Smooth muscle cell (in vitro differentiated cells): ENCODE results near the gene RGS13. TPM values are rescaled to one million over a fixed set of nuclear protein-coding genes. Genes with fewer than 3 reads are reported as not detected.

Source experiments
- DNase-seq: peaks from one replicate; lab custom pipeline; 2025; ENCODE audit not compliant: unreplicated experiment; lab: John Stamatoyannopoulos, UW
- H2AFZ ChIP-seq: fragments of 200-600 bp; sonication (generic); 2 replicates; pipeline ENCODE4 v1.6.0; 2016; ENCODE audit warnings: antibody characterized with exemption, low read depth, mild to moderate bottlenecking
- H3F3A ChIP-seq: fragments of 200-600 bp; sonication (generic); 2 replicates; pipeline ENCODE4 v1.6.0; 2017; ENCODE audit warnings: antibody characterized with exemption, low read depth
- H3K27ac ChIP-seq: fragments of 200-600 bp; sonication (generic); 2 replicates; pipeline ENCODE4 v1.5.1; 2016; ENCODE audit warnings: low read depth, mild to moderate bottlenecking
- H3K27me3 ChIP-seq: fragments of 200-600 bp; sonication (generic); 2 replicates; pipeline ENCODE4 v1.6.1; 2016; ENCODE audit warnings: low read depth, mild to moderate bottlenecking
- H3K36me3 ChIP-seq: fragments of 200-600 bp; sonication (generic); 2 replicates; pipeline ENCODE4 v1.5.1; 2016; ENCODE audit warnings: low read depth
- H3K4me1 ChIP-seq: fragments of 200-600 bp; sonication (generic); 2 replicates; pipeline ENCODE4 v1.5.1; 2016; ENCODE audit warnings: low read depth
- H3K4me2 ChIP-seq: fragments of 200-600 bp; sonication (generic); 2 replicates; pipeline ENCODE4 v1.6.0; 2016; ENCODE audit warnings: mild to moderate bottlenecking
- H3K4me3 ChIP-seq: fragments of 200-600 bp; sonication (generic); 2 replicates; pipeline ENCODE4 v1.5.1; 2016; ENCODE audit warnings: mild to moderate bottlenecking
- H3K79me2 ChIP-seq: fragments of 200-600 bp; sonication (generic); 2 replicates; pipeline ENCODE4 v1.6.0; 2016; ENCODE audit warnings: low read depth, mild to moderate bottlenecking
- H3K9ac ChIP-seq: fragments of 200-600 bp; sonication (generic); 2 replicates; pipeline ENCODE4 v1.6.0; 2016; ENCODE audit warnings: low read depth
- H3K9me3 ChIP-seq: fragments of 200-600 bp; sonication (generic); replicated peaks from 2 replicates; pipeline ENCODE4 v1.5.1; 2016; ENCODE audit warnings: low read depth
- H4K20me1 ChIP-seq: fragments of 200-600 bp; sonication (generic); 2 replicates; pipeline ENCODE4 v1.6.0; 2016; ENCODE audit warnings: low read depth
- WGBS: methylation state at CpG from one replicate; pipeline ENCODE4 v1.1.7; 2016; ENCODE audit warnings: low lambda C conversion rate; 5-methylcytosine and 5-hydroxymethylcytosine counted together
- polyA plus RNA-seq: library from polyadenylated mRNA; unstranded; fragments of >200 nt; fragmentation: Nextera tagmentation; extraction: Ambion mirVana; gene quantifications from 2 replicates; pipeline ENCODE4 v1.2.1, GENCODE V29; 2016
- total RNA-seq: library from RNA; depleted of rRNA; stranded (reverse); fragments of >200 nt; gene quantifications from 2 replicates; pipeline ENCODE4 v1.2.3, GENCODE V29; 2014
- TF ChIP-seq, protein P1 (sequence below): fragments of 200-600 bp; sonication (generic); IDR thresholded peaks from 2 replicates; pipeline ENCODE4 v1.5.1; 2017; ENCODE audit warnings: borderline replicate concordance, mild to moderate bottlenecking, antibody characterized with exemption; ENCODE audit not compliant: insufficient read depth, poor library complexity, severe bottlenecking

RGS13 gene
- total RNA-seq (1.3 TPM in 1 of 2 replicates, not detected in the other), polyA plus RNA-seq (0.27 and 0.45 TPM in 2 replicates)

GRCh38 chr1:192635939-192636338, at the start of gene RGS13:
Gene RGS13, plus strand, starts transcription at chr1:192636147. Its CDS starts 8,188 bp downstream, at chr1:192644335.
- Histone ChIP-seq H3K4me2 (peak within 1 kb of the TSS; percentile 58), H3K27me3 (no peaks in the 10 kb centered on the region), H3K4me1 (peaks cover 47% of the 10 kb centered on the region), H3K9me3 (no peaks in the 10 kb centered on the region), H3K36me3 (no peaks in the 10 kb centered on the region), H2AFZ (peak within 1 kb of the TSS; percentile 20), H3K79me2 (no peaks in the 10 kb centered on the region), H3K27ac (no peak within 1 kb of the TSS), H3K4me3 (no peak within 1 kb of the TSS), H3F3A (peaks cover 27% of the 10 kb centered on the region), H3K9ac (no peak within 1 kb of the TSS), H4K20me1 (no peaks in the 10 kb centered on the region)
- DNase-seq: no peak
- WGBS: 65% methylated on average over 4 of the region's 4 CpGs
- TF ChIP-seq, protein P1, sequence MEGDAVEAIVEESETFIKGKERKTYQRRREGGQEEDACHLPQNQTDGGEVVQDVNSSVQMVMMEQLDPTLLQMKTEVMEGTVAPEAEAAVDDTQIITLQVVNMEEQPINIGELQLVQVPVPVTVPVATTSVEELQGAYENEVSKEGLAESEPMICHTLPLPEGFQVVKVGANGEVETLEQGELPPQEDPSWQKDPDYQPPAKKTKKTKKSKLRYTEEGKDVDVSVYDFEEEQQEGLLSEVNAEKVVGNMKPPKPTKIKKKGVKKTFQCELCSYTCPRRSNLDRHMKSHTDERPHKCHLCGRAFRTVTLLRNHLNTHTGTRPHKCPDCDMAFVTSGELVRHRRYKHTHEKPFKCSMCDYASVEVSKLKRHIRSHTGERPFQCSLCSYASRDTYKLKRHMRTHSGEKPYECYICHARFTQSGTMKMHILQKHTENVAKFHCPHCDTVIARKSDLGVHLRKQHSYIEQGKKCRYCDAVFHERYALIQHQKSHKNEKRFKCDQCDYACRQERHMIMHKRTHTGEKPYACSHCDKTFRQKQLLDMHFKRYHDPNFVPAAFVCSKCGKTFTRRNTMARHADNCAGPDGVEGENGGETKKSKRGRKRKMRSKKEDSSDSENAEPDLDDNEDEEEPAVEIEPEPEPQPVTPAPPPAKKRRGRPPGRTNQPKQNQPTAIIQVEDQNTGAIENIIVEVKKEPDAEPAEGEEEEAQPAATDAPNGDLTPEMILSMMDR: no peak

DNA sequence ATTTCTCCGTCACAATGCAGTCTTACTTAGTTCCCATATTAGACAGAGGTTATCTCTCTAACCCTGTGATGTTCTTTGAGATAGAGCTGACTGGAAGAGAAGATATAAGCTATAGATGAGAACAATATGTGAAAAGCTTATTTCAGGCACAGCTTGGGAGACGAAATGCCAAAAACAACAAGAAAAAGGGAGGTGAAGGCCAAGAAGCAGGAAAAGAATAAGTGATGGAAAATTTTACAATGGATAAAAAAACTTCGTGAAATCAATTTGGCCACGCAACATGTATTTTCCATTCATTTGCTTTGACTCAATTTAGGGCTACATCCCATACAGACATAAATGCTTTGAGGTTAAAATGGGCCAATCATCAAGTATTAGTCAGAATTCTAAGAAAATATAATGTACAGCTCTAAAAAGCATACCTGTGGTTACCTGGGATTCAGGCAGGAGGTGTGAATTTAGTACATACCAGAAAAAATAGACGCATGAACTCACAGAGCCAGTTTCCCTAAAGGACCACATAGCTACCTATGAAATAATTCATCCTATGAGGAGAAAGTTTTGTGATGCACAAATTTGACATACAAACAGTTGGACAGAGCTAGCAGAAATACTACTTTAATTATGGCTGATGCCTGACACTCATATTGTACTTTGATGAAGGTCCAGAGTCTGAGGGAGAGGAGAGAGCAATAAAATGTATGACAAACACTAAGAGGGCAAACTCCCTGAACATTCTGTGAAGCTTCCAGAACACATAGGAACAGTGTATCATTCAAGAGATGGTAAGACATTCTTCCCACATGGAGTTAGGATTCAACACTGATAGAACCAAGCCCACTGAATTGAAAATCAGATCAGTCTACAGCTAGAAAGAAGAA, 48.3 kb upstream of the RGS13 start:
- Histone ChIP-seq H3K9ac (no peak overlapping the region), H3K4me3 (no peak overlapping the region), H4K20me1 (no peaks in the 10 kb centered on the region), H2AFZ (no peak overlapping the region), H3K4me1 (peaks cover 3% of the 10 kb centered on the region), H3K4me2 (peak overlapping the region; percentile 65), H3K79me2 (no peaks in the 10 kb centered on the region), H3K9me3 (no peaks in the 10 kb centered on the region), H3K27me3 (no peaks in the 10 kb centered on the region), H3F3A (no peaks in the 10 kb centered on the region), H3K36me3 (no peaks in the 10 kb centered on the region), H3K27ac (peak overlapping the region; percentile 71)
- DNase-seq: no peak
- 86% methylated on average over 5 of the region's 5 CpGs for WGBS
- TF ChIP-seq, protein P1: no peak

- no peaks in the 10 kb centered on the region for H3K9me3 ChIP-seq
- H3K9ac ChIP-seq: no peak overlapping the region
- no peak overlapping the region for H2AFZ ChIP-seq
- TF ChIP-seq, protein P1: no peak
- WGBS: 30% methylated on average over 1 of the region's 1 CpG
- H3K4me3 ChIP-seq: no peak overlapping the region
- H4K20me1 ChIP-seq: no peaks in the 10 kb centered on the region
- no peaks in the 10 kb centered on the region for H3F3A ChIP-seq
- no peak for DNase-seq
- no peaks in the 10 kb centered on the region for H3K79me2 ChIP-seq
- peaks cover 3% of the 10 kb centered on the region for H3K4me1 ChIP-seq
- H3K36me3 ChIP-seq: no peaks in the 10 kb centered on the region
- no peaks in the 10 kb centered on the region for H3K27me3 ChIP-seq
- peak overlapping the region; percentile 71 for H3K27ac ChIP-seq
- H3K4me2 ChIP-seq: peak overlapping the region; percentile 65
Measured at GRCh38 chr1:192588546-192588945, 47.4 kb upstream of the RGS13 start.
